Endometrium (tissue), 2 donors: ENCODE results near the gene ERCC6.

ENCODE experiments used
- FAIRE-seq: peaks from 2 replicates; lab custom pipeline; 2012; peaks lifted over from hg19 to GRCh38; lab: Jason Lieb, UNC
- donor health status: control.
- donor health status: control.

Gene ERCC6

GRCh38 chr10:49538381-49539319 is at the start of gene ERCC6:
TSS of gene ERCC6 (minus strand) at chr10:49539121.
- FAIRE-seq: no peak

- FAIRE-seq: no peak
Observed at GRCh38 chr10:49587981-49588380, 49.1 kb upstream of the ERCC6 start.

GRCh38 chr10:49585387-49585786 is 46.5 kb upstream of the ERCC6 start:
- no peak for FAIRE-seq

- FAIRE-seq: no peak
Observed at GRCh38 chr10:49579621-49580020, 40.7 kb upstream of the ERCC6 start.

- FAIRE-seq: no peak
Observed at GRCh38 chr10:49578392-49578791, 39.5 kb upstream of the ERCC6 start.

GRCh38 chr10:49577182-49577925 is 38.4 kb upstream of the ERCC6 start:
- no peak for FAIRE-seq

GRCh38 chr10:49575489-49576072 is 36.7 kb upstream of the ERCC6 start:
- FAIRE-seq: no peak

GRCh38 chr10:49572594-49573114 is 33.7 kb upstream of the ERCC6 start:
- FAIRE-seq: no peak

- no peak for FAIRE-seq
Observed at GRCh38 chr10:49571388-49571787, 32.5 kb upstream of the ERCC6 start.

- FAIRE-seq: no peak
Observed at GRCh38 chr10:49569031-49569631, 30.2 kb upstream of the ERCC6 start.

- FAIRE-seq: no peak
Observed at GRCh38 chr10:49568235-49568634, 29.3 kb upstream of the ERCC6 start.

GRCh38 chr10:49567810-49568209 is 28.9 kb upstream of the ERCC6 start:
- FAIRE-seq: no peak

- no peak for FAIRE-seq
Observed at GRCh38 chr10:49564461-49565009, 25.6 kb upstream of the ERCC6 start.

- no peak for FAIRE-seq
Observed at GRCh38 chr10:49562893-49563292, 24.0 kb upstream of the ERCC6 start.

GRCh38 chr10:49560526-49560925 is 21.6 kb upstream of the ERCC6 start:
- FAIRE-seq: no peak

- FAIRE-seq: no peak
Observed at GRCh38 chr10:49559476-49559875, 20.6 kb upstream of the ERCC6 start.

- no peak for FAIRE-seq
Observed at GRCh38 chr10:49558190-49558589, 19.3 kb upstream of the ERCC6 start.

GRCh38 chr10:49557681-49558080 is 18.8 kb upstream of the ERCC6 start:
- no peak for FAIRE-seq

GRCh38 chr10:49556723-49557122 is 17.8 kb upstream of the ERCC6 start:
- FAIRE-seq: no peak

GRCh38 chr10:49552277-49552676 is 13.4 kb upstream of the ERCC6 start:
- FAIRE-seq: no peak

GRCh38 chr10:49550563-49550962 is 11.6 kb upstream of the ERCC6 start:
- FAIRE-seq: no peak
